Activated CD4-positive, alpha-beta T cell treated with anti-CD3 and anti-CD28 coated beads, Interleukin-2, amount 50 U/mL, for 16 hours (primary cell): ENCODE results near the gene PRKCD.

Source experiments
- DNase-seq: peaks from one replicate; pipeline ENCODE4 v3.0.0-alpha.2; 2020

Gene PRKCD

DNA sequence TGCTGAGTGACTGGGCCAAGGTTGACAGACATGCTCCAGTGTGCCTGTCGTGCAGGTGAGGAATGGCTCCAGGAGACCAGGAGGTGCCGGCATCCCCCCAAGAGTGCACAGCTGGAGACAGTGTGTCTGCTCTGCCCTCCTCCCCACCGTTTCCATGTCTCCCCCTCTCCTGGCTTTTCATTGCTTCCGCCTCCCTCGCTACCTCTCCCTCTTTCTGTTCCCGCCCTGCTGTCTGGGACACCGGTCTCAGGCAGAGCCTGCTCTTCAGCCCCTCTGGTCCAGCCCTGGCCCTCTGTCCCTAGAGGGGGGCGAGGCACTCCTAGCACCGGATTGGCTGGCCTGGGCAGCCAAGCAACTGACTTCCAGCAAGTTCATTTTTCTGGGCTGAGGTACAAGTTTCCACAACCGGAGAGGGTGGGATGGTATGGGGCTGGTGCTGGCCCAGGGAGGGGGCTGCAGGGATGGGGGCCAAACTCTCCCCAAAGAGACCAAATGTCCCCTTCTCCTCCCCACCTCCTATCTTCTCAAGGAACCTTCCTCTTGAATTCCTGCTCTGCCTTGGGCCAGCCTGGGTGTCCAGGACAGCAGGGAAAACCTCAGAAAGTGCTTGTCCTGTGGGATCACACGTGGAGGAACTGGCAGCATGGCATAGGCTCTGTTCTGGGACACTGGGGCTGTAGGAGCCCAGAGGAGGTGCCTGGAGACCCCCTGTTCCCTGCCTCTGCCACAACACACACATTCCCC, 32.6 kb downstream of the PRKCD start:
- DNase-seq = no peak

DNA sequence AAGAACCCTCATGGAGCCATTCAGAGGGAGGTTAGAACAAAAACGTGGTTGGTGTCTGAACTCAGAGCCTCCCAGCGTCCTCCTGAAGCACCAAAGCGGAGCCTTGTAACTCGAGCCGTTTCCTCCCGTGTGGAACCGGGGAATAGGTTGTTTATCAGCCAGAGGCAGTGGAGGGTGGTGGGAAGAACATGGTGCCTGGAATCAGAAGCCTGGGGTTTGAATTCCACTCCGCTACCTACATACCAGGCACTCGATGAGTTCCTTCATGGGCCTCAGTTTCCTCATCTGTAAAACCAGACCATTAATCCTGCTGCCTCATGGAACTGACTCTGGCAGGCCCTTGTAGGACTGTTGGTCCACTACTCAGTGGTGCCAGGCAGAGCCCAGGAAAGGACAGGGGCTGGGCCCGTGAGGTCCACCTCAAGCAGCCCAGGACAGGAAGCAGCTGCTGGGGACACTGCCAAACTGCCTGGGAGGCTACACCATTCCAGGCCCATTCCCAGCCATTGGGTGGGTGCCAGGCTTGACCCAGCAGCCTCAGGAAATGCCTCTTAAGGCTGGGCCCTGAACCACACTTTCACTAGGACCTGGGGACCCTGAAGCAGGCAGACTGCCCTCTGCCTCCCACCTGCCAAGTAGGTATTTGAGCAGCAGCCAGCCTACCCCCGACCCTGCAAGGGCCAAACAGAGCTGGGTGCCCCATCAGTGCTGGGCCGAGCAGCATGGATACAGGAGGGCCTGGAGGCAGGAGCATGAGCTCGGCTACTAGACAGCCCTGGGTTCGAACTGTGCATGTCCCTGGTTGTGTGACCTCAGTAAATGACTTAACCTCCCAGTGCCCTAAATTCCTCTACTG, 33.4 kb downstream of the PRKCD start:
- DNase-seq = no peak

DNA sequence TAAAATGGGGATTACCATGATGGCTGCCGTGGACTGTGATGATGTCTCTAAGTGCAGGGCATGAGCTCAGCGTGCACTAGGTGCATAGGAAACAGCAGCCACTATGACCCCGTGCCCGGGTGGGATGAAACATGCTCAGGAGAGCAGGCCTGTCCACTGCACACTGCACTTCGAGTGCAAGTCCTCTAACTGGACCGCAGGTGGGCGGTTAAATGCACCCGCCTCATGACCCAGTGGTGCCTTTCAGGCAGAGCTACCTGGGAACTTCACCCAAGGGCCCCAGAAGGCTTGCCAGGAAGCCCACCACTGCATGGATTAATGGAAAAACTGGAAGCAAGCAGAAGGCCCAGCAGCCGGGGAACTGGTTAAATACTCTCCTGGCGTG, 34.0 kb downstream of the PRKCD start:
- no peak for DNase-seq

DNA sequence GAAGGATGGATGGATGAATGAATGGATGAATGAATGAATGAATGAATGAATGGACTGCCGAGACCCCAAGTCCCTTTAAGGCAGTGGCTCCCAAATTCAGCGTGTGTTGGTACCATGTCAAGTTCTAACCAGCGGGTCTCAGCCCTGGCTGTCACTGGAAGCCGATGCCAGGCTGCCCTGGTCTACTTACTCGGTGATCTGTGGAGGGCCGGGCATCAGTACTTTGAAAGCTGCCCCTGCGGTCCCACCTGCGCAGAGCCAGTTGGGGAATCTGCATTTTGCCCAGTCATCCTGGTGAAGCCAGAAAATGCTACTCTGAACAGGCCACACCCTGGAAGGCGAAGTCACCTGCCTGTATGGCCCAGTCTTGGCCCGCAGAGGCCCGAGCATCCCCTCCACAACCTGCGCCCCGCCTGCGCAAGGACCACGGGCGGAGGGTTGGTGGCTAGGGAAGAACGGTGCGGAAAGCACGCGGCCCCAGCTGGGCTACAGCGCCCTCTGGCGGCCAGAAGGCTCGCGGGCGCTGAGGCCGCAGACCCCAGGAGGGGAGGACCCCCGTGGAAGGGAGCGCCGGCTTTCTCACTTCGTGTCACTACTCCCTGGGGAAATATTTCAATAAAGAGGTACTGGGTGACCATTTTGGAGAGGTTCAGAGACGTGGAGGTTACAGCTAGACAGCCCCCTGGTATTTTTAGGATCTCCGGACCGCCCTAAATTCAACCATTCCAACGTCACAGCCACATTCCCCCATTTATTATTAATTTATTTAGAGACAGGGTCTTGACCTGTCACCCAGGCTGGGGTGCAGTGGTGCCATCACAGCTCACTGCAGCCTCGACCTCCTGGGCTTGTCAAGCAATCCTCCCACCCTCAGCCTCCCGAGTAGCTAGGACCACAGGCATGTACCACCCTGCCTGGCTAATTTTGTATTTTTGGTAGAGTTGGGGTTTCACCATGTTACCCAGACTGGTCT, 34.9 kb downstream of the PRKCD start:
- DNase-seq = peak; percentile 52

DNA sequence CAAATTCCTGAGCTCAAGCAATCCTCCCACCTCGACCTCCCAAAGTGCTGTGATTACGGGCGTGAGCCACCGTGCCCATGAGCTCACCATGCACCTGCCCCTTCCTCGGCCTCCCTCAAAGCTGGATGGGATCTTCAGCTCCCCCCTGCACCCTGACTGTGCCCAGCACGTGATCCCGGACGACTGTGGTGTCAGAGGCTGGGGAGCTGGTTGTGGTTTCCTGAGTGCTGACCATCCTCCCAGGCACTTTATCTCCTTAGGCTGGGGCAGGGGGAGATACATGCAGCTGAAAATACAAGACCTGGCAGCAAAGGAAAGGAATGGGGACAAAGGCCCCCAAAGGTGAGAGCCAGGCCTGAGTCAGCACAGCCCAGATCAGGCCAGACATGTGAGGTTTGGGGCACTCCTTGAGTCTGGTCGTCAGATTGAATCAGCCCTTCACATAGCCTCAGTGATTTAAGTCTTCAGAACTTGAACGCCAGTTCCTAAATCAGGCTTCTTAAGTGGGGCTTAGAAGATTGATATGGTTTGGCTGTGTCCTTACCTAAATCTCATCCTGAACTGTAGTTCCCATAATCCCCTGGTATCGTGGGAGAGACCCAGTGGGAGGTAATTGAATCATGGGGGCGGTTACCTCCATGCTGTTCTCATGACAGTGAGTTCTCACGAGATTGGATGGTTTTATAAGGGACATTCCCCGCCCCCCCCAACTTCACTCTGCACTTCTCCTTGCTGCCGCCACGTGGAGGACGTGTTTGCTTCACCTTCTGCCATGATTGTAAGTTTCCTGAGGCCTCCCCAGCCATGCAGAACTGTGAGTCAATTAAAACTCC, 35.8 kb downstream of the PRKCD start:
- DNase-seq = peak; percentile 69

DNA sequence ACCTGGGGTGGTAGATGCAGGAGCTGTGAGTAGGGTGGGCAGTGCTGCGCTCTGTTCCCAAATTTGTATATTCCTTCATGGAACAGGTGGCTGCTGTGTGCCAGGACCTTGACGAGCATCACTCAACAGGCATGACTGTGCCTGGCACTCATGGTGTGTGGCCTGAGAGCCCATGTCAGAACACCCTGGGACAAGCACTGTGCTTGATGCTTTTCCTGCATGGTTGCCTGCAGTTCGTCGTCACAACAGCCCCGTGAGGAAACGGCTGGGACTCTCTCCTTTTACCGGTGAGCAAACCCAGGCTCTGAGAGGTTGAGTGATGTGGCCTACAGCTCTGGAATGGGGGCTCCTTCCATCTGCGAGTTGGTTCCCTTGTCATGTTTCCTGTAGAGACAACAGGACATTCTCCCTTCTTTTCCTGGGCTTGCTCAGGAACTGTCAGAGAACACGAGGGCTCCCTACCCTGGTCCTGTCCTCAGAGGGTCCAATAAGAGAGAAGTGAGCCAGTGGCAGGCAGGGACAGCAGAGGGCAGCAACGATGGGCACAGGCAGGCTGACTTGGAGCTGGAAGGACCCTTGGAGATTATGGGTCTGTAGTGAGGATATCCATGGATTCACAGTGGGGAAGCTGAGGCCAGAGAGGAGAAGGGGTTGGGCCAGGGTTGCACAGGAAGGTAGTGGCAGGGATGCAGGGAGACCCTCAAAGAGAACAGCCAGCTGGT, 37.4 kb downstream of the PRKCD start:
- no peak for DNase-seq

DNA sequence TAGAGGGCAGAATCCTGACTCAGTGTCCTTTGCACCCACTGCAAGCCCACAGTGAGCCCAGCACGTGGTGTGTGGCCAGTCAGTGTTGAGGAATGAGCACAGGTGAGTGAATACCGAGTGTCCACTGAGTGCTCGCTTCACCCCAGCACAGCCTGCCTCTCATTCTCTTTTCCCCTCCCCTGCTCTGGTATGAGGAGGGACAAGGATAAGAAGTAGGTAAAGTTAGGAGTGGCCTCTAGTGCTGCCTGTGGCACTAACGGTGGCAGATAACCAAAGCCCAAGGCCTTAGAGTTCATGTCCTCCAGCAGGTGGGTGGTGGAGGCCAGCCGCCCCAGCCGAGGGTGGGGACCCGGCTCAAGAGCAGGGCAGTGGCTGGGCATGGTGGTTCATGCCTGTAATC, 38.0 kb downstream of the PRKCD start:
- no peak for DNase-seq

DNA sequence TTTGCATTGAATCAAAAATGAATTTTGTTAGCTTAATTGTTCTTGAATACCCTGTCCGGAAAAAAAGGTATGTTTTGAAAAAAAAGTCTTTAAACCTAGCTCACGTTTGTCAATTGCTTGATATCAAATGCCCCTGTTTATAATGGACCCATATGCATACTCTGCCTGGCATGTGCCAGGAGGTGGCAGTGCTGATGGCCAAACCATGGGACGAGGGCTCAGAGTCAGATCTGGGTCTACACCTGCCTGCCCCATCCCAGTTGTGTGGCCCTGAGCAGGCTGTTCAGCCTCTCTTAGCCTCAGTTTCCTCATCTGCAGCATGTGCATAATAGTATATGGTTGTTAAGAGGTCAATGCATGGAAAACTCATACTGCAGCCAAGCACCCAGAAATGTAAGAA, 38.8 kb downstream of the PRKCD start:
- DNase-seq = no peak

DNA sequence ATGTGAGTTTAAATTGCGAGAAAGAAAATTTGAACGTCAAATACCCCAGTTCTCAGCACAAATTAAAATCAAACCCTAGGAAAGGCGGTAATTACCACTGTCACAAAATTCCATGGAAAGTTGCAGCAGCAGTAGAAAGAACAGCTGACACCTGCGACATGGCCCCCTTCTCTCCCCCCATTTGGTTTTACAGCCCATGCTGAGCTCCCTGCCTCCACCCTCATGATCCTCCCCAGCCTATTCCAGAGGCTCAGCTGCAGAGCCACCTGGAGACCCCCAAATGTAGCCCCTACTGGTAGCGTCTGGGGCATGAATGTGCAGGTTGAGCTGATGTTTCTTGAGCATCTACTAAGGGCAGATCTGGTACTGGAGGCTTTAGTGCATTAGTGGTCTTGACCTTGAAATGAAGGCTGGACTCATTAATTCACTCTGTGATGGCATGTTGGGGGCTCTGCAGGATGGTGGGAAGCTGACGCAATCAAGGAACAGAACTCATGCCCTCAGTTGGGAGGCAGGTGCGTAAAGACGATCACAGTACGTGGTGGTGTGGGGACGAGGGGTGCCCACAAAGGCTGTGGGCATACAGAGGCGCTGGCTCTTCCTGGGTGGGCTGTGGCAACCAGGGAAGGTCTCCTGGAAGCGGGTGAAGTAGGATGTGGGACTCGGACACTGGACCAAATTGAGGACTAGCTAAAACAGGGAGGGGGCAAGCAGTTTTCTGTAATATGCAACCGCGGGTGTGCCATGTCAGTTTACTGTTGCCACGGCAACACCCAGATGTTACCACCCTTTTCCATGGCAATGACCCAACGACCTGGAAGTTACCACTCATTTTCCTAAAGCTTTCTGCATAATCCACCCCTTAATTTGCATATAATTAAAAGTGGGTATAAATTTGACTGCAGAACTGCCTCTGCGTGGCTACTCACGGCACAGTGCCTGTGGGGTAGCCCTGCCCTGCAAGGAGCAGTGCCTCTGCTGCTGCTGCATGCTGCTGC, 39.8 kb downstream of the PRKCD start:
- DNase-seq = no peak

DNA sequence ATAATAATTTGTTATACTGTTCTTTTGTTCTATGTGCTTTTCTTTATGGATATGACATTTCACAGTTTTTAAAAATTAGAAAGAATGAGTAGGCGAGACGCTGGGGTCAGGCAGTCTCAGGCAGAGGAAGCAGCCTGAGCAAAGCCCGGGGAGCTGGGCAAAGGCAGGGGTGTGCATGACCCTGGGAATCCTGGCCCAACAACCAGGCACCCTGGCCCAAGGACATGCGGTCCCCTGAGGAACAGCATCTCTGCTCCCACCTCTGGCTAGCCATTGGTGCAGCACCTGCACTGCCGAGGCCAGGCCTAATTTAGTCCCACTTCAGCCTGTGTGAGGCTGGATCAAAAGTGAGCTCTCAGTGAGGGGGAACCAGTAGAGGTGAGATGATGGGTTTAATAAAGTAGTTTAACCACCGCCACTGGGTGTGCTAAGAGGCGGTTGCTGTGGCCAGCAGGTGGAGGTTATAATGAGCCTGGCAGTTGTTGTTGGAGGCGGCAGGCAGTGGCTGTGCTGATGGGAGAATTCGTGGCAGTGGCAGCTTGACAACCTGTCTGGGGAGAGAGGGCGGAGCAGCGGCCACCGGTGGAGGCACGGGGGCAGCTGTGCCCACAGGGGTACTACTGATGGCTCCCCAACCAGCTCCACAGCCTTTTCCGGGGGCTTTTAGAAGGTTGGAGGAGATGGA, 41.5 kb downstream of the PRKCD start:
- no peak for DNase-seq

DNA sequence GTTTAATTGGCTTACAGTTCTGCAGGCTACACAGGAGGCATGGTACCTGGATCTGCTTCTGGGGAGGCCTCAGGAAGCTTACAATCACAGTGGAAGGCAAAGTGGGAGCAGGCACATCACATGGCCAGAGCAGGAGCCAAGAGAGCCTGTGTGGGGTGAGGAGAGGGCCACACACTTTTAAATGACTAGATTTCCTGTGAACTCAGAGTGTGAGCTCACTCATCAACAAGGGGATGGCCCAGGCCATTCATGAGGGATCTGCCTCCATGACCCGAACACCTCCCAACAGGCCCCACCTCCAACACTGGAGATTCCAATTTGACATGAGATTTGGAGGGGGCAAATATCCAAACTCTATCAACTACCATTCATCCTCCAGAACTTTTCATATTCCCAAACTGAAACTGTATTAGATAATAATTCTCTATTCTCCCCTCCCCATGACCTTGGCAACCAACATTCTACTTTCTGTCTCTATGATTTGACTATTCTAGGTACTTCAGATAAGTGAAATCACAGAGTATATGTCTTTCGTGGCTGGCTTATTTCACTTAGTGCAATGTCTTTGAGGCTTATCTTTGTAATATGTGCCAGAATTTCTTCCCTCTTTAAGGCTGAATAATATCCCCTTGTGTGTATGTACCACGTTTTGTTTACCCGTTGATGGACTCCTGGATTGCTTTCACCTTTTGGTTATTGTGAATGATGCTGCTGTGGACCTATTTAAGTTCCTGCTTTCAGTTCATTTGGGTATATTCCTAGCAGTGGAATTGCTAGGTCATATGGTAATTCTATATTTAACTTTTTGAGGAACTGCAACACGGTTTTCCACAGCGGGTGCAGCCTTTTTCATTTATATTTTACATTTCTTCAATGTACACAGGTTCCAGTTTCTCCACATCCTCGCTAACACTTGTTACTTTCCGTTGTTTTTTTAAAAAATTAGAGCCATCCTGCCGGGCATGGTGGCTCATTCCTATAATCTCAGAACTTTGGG, 51.0 kb downstream of the PRKCD start:
- DNase-seq = no peak

DNA sequence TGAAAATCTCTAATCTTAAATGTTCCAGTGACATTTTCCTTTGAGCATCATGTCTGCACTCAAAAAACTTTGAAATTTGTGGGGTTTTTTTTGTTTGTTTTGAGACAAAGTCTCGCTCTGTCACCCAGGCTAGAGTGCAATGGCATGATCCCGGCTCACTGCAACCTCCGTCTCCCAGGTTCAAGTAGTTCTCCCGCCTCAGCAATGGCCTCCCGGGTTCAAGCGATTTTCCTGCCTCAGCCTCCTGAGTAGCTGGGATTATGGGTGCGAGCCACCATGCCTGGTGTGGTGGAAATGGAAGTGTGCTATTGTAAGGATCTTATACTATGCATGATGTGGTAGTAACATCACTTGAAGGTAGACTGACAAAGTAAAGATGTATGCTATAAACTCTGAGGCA, 52.3 kb downstream of the PRKCD start:
- no peak for DNase-seq

DNA sequence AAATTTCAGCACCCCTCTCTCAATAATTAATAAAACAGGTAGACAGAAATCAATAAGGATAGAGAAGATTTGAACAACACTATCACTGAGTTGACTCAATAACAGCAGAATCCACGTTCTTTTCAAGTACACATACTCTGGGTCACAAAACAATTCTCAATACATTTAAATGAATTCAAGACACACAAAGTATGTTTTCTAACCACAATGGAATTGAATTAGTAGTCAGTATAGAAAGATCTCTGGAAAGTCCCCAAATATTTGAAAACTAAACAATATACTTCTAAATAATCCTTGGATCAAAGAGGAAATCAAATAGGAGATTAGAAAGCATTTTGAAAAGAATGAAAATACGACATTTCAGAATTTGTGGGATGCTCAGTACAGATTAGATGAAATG, 54.8 kb downstream of the PRKCD start:
- no peak for DNase-seq

DNA sequence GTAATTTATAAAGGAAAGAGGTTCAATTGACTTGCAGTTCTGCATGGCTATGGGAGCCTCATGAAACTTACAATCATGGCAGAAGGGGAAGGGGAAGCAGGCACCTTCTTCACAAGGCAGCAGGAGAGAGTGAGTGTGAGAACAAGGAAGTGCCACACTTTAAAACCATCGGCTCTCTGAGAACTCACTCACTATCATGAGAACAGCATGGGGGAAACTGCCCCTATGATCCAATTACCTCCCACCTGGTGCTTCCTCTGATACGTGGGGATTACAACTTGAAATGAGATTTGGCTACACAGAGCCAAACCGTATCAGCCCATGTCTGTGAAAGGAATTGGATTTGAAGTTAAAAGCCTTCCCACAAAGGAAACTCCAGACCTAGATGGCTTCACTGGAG, 55.7 kb downstream of the PRKCD start:
- no peak for DNase-seq

DNA sequence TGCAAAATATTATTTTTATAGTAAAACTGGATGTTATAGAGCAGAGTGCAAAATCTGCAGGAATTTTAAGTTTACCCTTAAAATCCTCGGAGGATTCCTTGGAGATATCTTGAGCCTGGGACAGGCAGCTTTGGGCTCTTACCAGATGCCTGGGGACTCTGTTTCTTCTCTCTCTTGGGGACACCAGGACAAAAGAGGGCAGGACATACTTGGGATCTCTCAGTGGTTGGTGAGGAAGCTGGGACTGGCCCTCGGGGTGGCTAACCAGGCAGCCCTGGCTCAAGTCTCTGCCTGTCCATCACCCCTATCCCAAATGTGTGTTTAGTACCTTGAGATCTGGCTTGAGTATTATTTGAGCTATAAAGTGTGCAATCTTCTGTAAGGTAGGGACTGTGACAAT, 56.2 kb downstream of the PRKCD start:
- no peak for DNase-seq

DNA sequence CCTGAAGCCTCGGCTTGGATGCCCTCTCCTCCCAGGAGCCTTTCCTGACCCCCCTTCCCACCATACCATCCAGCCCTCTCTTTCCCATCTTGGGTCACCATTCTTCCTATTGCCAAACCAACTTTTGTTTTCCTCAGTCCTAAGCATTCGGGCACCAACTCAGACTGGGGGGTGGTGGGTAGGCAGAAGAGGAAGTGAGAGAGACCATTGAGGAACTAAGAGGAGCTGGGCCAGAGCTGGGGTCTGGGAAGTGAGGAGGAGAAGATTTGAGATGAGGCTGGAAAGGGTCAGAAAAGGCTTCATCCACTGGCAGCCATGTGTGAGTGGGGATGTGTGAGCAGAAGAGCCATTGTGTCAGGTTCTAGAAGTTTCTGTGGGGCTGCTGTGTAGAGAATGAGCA, 57.1 kb downstream of the PRKCD start:
- DNase-seq = no peak

DNA sequence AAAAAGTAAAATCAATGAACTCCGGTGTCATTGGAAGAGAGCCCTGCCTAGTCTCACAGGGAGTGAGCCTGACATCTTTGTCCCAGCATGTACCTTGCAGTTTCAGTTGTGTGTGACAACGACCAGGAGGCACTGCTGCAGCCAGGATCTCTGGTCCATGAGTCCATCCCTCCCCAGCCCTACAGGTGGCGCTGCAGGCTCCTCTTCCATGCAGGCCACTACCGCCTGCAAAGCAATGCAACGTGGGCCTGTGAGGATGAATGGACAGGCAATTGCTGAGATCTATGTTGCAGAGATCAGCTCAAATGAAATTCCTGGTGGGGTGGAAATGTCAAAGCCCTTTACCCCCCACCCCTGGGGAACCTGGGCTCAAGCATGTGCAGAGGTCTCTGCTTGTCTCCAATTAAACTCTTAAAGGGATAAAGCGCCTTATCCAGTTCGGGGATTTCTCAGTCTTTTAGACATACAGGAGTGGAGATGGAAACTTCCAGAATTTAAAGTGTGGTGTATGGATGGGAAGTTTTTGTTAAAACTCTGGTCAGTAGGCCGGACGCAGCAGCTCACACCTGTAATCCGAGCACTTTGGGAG, 59.0 kb downstream of the PRKCD start:
- DNase-seq = peak; percentile 87

DNA sequence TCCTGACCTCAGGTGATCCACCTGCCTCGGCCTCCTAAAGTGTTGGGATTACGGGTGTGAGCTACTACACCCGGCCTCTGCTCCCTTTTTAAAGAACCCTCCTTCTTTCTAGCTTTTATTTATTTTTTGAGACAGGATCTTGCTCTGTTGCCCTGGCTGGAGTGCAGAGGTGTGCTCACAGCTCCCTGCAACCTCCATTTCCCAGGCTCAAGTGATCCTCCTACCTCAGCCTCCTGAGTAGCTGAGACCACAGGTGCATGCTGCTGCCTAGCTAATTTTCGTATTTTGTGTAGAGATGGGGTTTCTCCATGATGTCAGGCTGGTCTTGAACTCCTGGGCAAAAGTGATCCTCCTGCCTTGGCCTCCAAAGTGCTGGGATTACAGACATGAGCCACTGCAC, 60.3 kb downstream of the PRKCD start:
- no peak for DNase-seq
